Left lung (tissue), 10 donors: ENCODE results near the gene DNTTIP2. TPM values are rescaled to one million over a fixed set of nuclear protein-coding genes. Genes with fewer than 3 reads are reported as not detected.

ENCODE experiments used
- ATAC-seq: fragments of 200-7000 bp; cut with Tn5 transposase; one replicate; pipeline ENCODE4 v1.9.1; 2020; ENCODE audit warnings: moderate library complexity
- DNase-seq, 4 donors: peaks; one replicate each; pipeline ENCODE4 v3.0.0-alpha.2; 2013 to 2020
- H3K27ac ChIP-seq, 2 donors: fragments of 200-600 bp; sonication (generic) in 1 of 2; one replicate each; pipeline versions ENCODE4 v1.5.0 to v1.8.0; 2020 to 2021
- H3K27me3 ChIP-seq, 2 donors: fragments of 200-600 bp; sonication (generic) in 1 of 2; one replicate each; pipeline versions ENCODE4 v1.5.0 to v1.8.0; 2020 to 2021
- H3K36me3 ChIP-seq, 2 donors: fragments of 200-600 bp; sonication (generic) in 1 of 2; one replicate each; pipeline versions ENCODE4 v1.5.0 to v1.8.0; 2020 to 2021
- H3K4me1 ChIP-seq, 2 donors: fragments of 200-600 bp; one replicate each; pipeline ENCODE4 v1.8.0; 2021
- H3K4me3 ChIP-seq, 2 donors: fragments of 200-600 bp; sonication (generic) in 1 of 2; one replicate each; pipeline versions ENCODE4 v1.5.0 to v1.8.0; 2020 to 2021; ENCODE audit warnings: mild to moderate bottlenecking in 1 of 2
- H3K9me3 ChIP-seq, 2 donors: fragments of 200-600 bp; sonication (generic) in 1 of 2; one replicate each; pipeline versions ENCODE4 v1.5.0 to v1.8.0; 2020 to 2021
- CTCF ChIP-seq, 2 donors: fragments of 200-600 bp; sonication (generic) in 1 of 2; IDR thresholded peaks; one replicate each; pipeline versions ENCODE4 v1.5.0 to v1.8.0; 2021; ENCODE audit warnings: antibody characterized with exemption in 2 of 2
- intact Hi-C, 2 donors: fragments of 100-400 bp; cut with DNase I; formaldehyde crosslinking; loops; one replicate each; pipeline versions ENCODE4 v1.11.2 to v1.14.2; 2022
- polyA plus RNA-seq, 6 donors: library from polyadenylated mRNA; unstranded; fragments of 120-200 nt; gene quantifications; one replicate each; pipeline ENCODE4 v1.2.1, GENCODE V29; 2013; ENCODE audit not compliant: insufficient read length in 6 of 6
- total RNA-seq, 2 donors: library from RNA; stranded (reverse); fragmentation: NEBNext Ultra II Directional; extraction: Animal tissue kit (Norgen Biotek cat#: 25700); gene quantifications; one replicate each; pipeline ENCODE4 v1.2.1, GENCODE V29; 2021
- donor health status: DM: no; HTN: yes; CAD: no.
- donor health status: DM: no; HTN: no; CAD: no.

DNTTIP2 gene
- total and polyA plus RNA-seq, 8 donors = 35.0 to 65.1 (median 59.3) TPM

DNA sequence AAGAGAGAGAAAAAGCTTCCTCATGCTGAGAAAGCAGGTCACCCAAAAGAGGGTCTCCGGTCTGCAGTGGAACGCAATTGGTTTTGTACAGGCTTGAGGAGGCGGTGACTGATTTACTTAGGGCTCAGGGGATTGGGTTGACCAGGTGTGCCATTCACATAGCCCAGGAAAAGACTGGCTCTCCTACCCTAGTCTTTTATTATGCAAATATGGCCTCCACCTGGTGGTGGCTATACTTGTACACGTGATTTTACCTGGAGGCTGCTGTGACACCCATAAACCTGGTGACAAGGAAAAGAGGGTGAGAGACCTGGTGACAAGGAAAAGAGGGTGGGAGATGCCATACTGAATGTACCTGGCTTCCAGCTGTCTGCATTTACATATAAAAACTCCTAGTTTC is 49.9 kb downstream of the DNTTIP2 start:
- Histone ChIP-seq H3K9me3 (peaks cover 0 to 17% of the 10 kb centered on the region in 2 donors), H3K27me3 (no peaks in the 10 kb centered on the region), H3K36me3 (no peaks in the 10 kb centered on the region), H3K27ac (no peak overlapping the region), H3K4me1 (no peaks in the 10 kb centered on the region), H3K4me3 (no peak overlapping the region)
- no peak for TF ChIP-seq CTCF (IDR thresholded peaks at IDR 0.05)
- ATAC-seq (no peak), DNase-seq (no peak)
- intact Hi-C loops = no loop called here

DNA sequence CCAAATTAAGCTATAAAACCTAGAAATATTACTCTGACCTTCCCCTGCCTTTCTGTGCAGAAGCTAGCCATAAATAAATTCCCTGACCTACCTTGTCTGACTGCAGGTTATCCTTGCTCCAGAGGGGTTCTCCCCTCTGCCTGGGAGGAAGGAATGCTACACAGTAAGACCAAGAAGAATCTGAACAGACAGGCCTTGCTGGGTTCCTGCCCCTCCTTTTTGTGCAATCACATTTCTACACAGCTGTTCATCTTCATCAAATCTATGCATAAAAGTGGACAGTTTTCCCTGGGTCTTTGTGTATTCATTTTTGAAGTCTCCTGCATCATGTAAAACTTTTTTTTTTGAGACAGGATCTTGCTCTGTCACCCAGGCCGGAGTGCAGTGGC is 50.6 kb downstream of the DNTTIP2 start:
- Histone ChIP-seq H3K4me3 (no peak overlapping the region), H3K4me1 (no peaks in the 10 kb centered on the region), H3K27me3 (no peaks in the 10 kb centered on the region), H3K27ac (no peak overlapping the region), H3K36me3 (no peaks in the 10 kb centered on the region), H3K9me3 (peaks cover 0 to 14% of the 10 kb centered on the region in 2 donors)
- DNase-seq = no peak
- intact Hi-C loops = no loop called here
- TF ChIP-seq CTCF (IDR thresholded peaks at IDR 0.05) = no peak
- no peak for ATAC-seq

DNA sequence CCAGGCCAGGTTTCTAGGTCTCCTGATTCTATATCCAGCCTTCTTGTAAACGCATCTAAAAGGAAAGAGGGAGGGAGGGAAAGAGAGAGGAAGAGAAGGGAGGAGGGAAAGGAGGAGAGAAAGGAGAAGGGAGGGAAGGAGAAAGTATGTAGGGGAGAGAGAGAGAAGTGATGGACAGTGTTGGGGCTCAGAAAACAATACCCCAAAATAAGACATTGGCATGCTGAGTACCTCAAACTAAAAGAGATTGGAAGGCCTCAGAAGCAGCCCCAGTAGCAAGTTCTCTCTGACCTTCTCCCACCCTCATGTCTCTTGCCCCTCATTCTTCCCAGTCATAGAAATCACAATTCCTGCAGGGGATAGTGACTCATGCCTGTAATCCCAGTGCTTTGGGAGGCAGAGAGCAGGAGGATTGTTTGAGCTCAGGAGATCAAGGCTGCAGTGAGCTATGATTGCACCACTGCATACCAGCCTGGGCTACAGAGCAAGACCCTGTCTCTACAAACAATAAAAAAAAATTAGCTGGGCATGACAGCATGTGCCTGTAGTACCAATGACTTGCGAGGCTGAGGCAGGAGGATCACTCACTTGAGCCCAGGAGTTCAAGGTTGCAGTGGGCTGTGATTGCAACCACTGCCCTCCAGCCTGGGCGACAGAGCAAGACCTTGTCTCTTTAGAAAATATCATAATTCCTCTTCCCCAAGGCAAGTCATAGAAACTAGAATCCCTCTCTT is 51.2 kb downstream of the DNTTIP2 start:
- Histone ChIP-seq H3K9me3 (peaks cover 0 to 8% of the 10 kb centered on the region in 2 donors), H3K27ac (no peak overlapping the region), H3K4me1 (no peaks in the 10 kb centered on the region), H3K27me3 (no peaks in the 10 kb centered on the region), H3K36me3 (no peaks in the 10 kb centered on the region), H3K4me3 (no peak overlapping the region)
- no peak for TF ChIP-seq CTCF (IDR thresholded peaks at IDR 0.05)
- intact Hi-C loops = no loop called here
- DNase-seq = no peak
- ATAC-seq = no peak

GRCh38 chr1:93827128-93827527 is 51.9 kb downstream of the DNTTIP2 start:
- Histone ChIP-seq H3K9me3 (peaks cover 0 to 2% of the 10 kb centered on the region in 2 donors), H3K27me3 (no peaks in the 10 kb centered on the region), H3K4me3 (no peak overlapping the region), H3K36me3 (no peaks in the 10 kb centered on the region), H3K27ac (no peak overlapping the region), H3K4me1 (no peaks in the 10 kb centered on the region)
- intact Hi-C loops = no loop called here
- DNase-seq = no peak
- no peak for TF ChIP-seq CTCF (IDR thresholded peaks at IDR 0.05)
- ATAC-seq = no peak

DNA sequence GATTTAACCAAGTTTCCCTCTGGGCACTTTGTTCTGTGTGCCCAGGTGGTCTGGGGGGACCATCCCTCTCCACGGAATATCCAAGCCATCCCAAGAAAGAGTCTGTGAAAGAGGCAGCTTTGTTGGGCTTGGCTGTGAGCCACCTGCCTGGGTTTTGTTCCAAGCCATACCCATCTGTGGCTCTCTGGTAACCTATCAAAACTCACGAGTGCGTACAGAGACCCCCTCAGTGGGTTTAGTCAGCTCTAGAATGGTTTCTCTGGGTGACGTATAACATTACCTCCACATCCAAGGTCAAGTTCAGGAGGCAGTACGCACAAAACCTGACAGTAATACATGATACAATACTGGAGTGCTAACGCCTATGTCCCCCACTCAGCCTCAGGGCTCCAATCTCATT is 54.2 kb downstream of the DNTTIP2 start:
- Histone ChIP-seq H3K4me3 (no peak overlapping the region), H3K9me3 (no peaks in the 10 kb centered on the region), H3K27ac (no peak overlapping the region), H3K27me3 (no peaks in the 10 kb centered on the region), H3K36me3 (no peaks in the 10 kb centered on the region), H3K4me1 (no peaks in the 10 kb centered on the region)
- no peak for TF ChIP-seq CTCF (IDR thresholded peaks at IDR 0.05)
- DNase-seq = no peak
- intact Hi-C loops = no loop called here
- ATAC-seq = no peak
